HepG2 (cell line): ENCODE data around the gene LYSMD2. TPM values are rescaled to one million over a fixed set of nuclear protein-coding genes. Genes with fewer than 3 reads are reported as not detected.
A peak's percentile ranks its signal among the peaks of the same experiment; 100 is the strongest.

Experiments
- ATAC-seq: fragments of 200-7000 bp; cut with Tn5 transposase; 3 replicates; pipeline ENCODE4 v1.9.1; 2020; ENCODE audit warnings: mild to moderate bottlenecking, moderate library complexity
- BruUV-seq: library from RNA; stranded (reverse); fragments of 400-500 nt; replicated peaks from 2 replicates; lab custom pipeline; 2021; lab: Mats Ljungman, UMichigan
- CTCF ChIA-PET: fragments of 300-600 bp; formaldehyde crosslinking; extraction: SDS; loops from one replicate; lab custom pipeline; 2021; ENCODE audit warnings: low total read pairs, inconsistent platforms, low intra/inter-chr PET ratio; lab: Yijun Ruan, JAX
- POLR2A ChIA-PET: fragments of 350-600 bp; sonication (Branson Sonifier 250); formaldehyde crosslinking; loops from one replicate; lab custom pipeline; 2020; ENCODE audit warnings: antibody characterized with exemption, inconsistent platforms; lab: Yijun Ruan, JAX
- DNase-seq: peaks from one replicate; pipeline ENCODE4 v3.0.0-alpha.2; 2015; ENCODE audit warnings: low spot score
- FAIRE-seq: peaks from 3 replicates; lab custom pipeline; 2011; peaks lifted over from hg19 to GRCh38; lab: Jason Lieb, UNC
- H2AFZ ChIP-seq: one replicate; pipeline ENCODE4 v1.6.1; 2011; ENCODE audit warnings: low read length, inconsistent platforms
- H3K27ac ChIP-seq: fragments of 300-600 bp; 3 replicates; pipeline ENCODE4 v1.8.0; 2011; ENCODE audit warnings: mixed run types, mild to moderate bottlenecking, mixed read lengths, low read length, inconsistent platforms; ENCODE audit not compliant: insufficient read depth; ENCODE audit errors: extremely low read length
- H3K27me3 ChIP-seq, 2 experiments: fragments of 200-600 bp in 1 of 2; 2 replicates in 1 of 2; 3 replicates in 1 of 2; pipeline versions ENCODE4 v1.6.0 to v1.8.0; 2011; ENCODE audit warnings: low read length in 2 of 2, mild to moderate bottlenecking in 2 of 2, moderate library complexity in 2 of 2, inconsistent platforms in 1 of 2; ENCODE audit not compliant: insufficient read depth in 2 of 2, control insufficient read depth in 1 of 2
- H3K36me3 ChIP-seq, 2 experiments: fragments of 200-600 bp in 1 of 2; replicated peaks in 1 of 2; 2 replicates in 1 of 2; 3 replicates in 1 of 2; pipeline versions ENCODE4 v1.5.1 to v1.8.0; 2011; ENCODE audit warnings: low read length in 2 of 2, inconsistent platforms in 1 of 2; ENCODE audit not compliant: insufficient read depth in 2 of 2, control insufficient read depth in 1 of 2
- H3K4me1 ChIP-seq: 2 replicates; pipeline ENCODE4 v1.5.1; 2012; ENCODE audit warnings: low read length, inconsistent platforms; ENCODE audit not compliant: insufficient read depth
- H3K4me2 ChIP-seq: 2 replicates; pipeline ENCODE4 v1.6.0; 2011; ENCODE audit warnings: low read depth, low read length, inconsistent platforms
- H3K4me3 ChIP-seq, 3 experiments: fragments of 200-600 bp in 1 of 3; sonication (generic), shearing (Covaris generic) in 1 of 3; replicated peaks in 1 of 3; 2 replicates each; pipeline ENCODE4 v1.5.1; 2011 to 2016; ENCODE audit warnings: low read length in 3 of 3, inconsistent platforms in 2 of 3, low read depth in 2 of 3, mild to moderate bottlenecking in 2 of 3, control low read depth in 1 of 3, mixed read lengths in 1 of 3; ENCODE audit not compliant: insufficient read depth in 1 of 3
- H3K79me2 ChIP-seq: one replicate; pipeline ENCODE4 v1.6.1; 2011; ENCODE audit warnings: low read length, inconsistent platforms; ENCODE audit not compliant: insufficient read depth
- H3K9ac ChIP-seq: 2 replicates; pipeline ENCODE4 v1.6.0; 2011; ENCODE audit warnings: mild to moderate bottlenecking, low read depth, low read length, inconsistent platforms; ENCODE audit not compliant: insufficient read depth
- H3K9me3 ChIP-seq: 2 replicates; pipeline ENCODE4 v1.5.1; 2012; ENCODE audit warnings: mild to moderate bottlenecking, low read length
- H4K20me1 ChIP-seq: 2 replicates; pipeline ENCODE4 v1.6.0; 2011; ENCODE audit warnings: inconsistent platforms, mild to moderate bottlenecking, low read length, moderate library complexity; ENCODE audit not compliant: insufficient read depth
- GTF2F1 ChIP-seq: fragments of 150-350 bp; IDR thresholded peaks from 2 replicates; pipeline ENCODE4 v1.6.1; 2014; ENCODE audit warnings: low read length
- HMG20B ChIP-seq: conservative IDR thresholded peaks from 2 replicates; pipeline ENCODE4 v1.6.1; 2016; ENCODE audit warnings: missing genetic modification reagents, missing compliant biosample characterization
- HNRNPK ChIP-seq: fragments of 200-400 bp; formaldehyde crosslinking; IDR thresholded peaks from 2 replicates; pipeline ENCODE4 v1.6.1; 2018; ENCODE audit warnings: low read length, low read depth, moderate library complexity, mild to moderate bottlenecking; ENCODE audit not compliant: poor library complexity, severe bottlenecking
- MAZ ChIP-seq, 2 experiments: sonication (generic) in 1 of 2; formaldehyde crosslinking in 1 of 2; IDR thresholded peaks; 2 replicates each; pipeline versions ENCODE4 v1.5.0 to v1.6.1; 2012 to 2020; ENCODE audit warnings: low read depth in 2 of 2, mild to moderate bottlenecking in 2 of 2, borderline replicate concordance in 1 of 2, improper control_type of control experiment in 1 of 2, low read length in 1 of 2, missing genetic modification reagents in 1 of 2, moderate library complexity in 1 of 2
- PAXIP1 ChIP-seq: sonication (generic); formaldehyde crosslinking; conservative IDR thresholded peaks from 2 replicates; pipeline ENCODE4 v1.4.0; 2020; ENCODE audit warnings: mild to moderate bottlenecking, missing genetic modification reagents, moderate library complexity
- RNF2 ChIP-seq: fragments of 450-650 bp; conservative IDR thresholded peaks from 2 replicates; pipeline ENCODE4 v1.6.1; 2016; ENCODE audit warnings: low read depth
- SALL2 ChIP-seq: sonication (generic); formaldehyde crosslinking; IDR thresholded peaks from 2 replicates; pipeline ENCODE4 v1.8.1; 2023; ENCODE audit warnings: mild to moderate bottlenecking, missing genetic modification reagents, inconsistent platforms
- ZNF275 ChIP-seq: sonication (generic); formaldehyde crosslinking; IDR thresholded peaks from 2 replicates; pipeline ENCODE4 v1.8.0; 2022; ENCODE audit warnings: missing genetic modification reagents, mild to moderate bottlenecking, inconsistent platforms, borderline replicate concordance
- ZNF292 ChIP-seq: sonication (generic); formaldehyde crosslinking; IDR thresholded peaks from 2 replicates; pipeline ENCODE4 v1.8.1; 2022; ENCODE audit warnings: mild to moderate bottlenecking, low read depth, missing genetic modification reagents, borderline replicate concordance
- ZNF34 ChIP-seq: sonication (generic); formaldehyde crosslinking; IDR thresholded peaks from 2 replicates; pipeline ENCODE4 v1.4.0; 2020; ENCODE audit warnings: mild to moderate bottlenecking, missing genetic modification reagents, borderline replicate concordance
- ZNF350 ChIP-seq: sonication (generic); formaldehyde crosslinking; IDR thresholded peaks from 2 replicates; pipeline ENCODE4 v1.4.0; 2020; ENCODE audit warnings: mild to moderate bottlenecking, low read depth, missing genetic modification reagents, borderline replicate concordance
- ZNF383 ChIP-seq: sonication (generic); formaldehyde crosslinking; IDR thresholded peaks from 2 replicates; pipeline ENCODE4 v1.4.0; 2020; ENCODE audit warnings: missing genetic modification reagents, mild to moderate bottlenecking, borderline replicate concordance
- ZNF598 ChIP-seq: sonication (generic); formaldehyde crosslinking; IDR thresholded peaks from 2 replicates; pipeline ENCODE4 v1.5.1; 2020; ENCODE audit warnings: mild to moderate bottlenecking, missing genetic modification reagents, borderline replicate concordance
- ZNF674 ChIP-seq: sonication (generic); formaldehyde crosslinking; IDR thresholded peaks from 2 replicates; pipeline ENCODE4 v1.5.0; 2020; ENCODE audit warnings: low read depth, mild to moderate bottlenecking, missing genetic modification reagents
- ZNF841 ChIP-seq: sonication (generic); formaldehyde crosslinking; IDR thresholded peaks from 2 replicates; pipeline ENCODE4 v1.8.1; 2023; ENCODE audit warnings: missing genetic modification reagents, borderline replicate concordance
- WGBS: methylation state at CpG from one replicate; pipeline ENCODE4 v1.1.6; 2017; ENCODE audit warnings: low lambda C conversion rate; 5-methylcytosine and 5-hydroxymethylcytosine counted together
- in situ Hi-C: cut with HindIII; loops from 2 replicates; pipeline ENCODE4 v1.10.0; 2017; ENCODE audit warnings: low pct_unique_long_range_greater_than_20kb; ENCODE audit not compliant: extremely low pct_ligation_motif_present
- intact Hi-C: fragments of 100-400 bp; cut with micrococcal nuclease; formaldehyde crosslinking; loops from one replicate; pipeline ENCODE4 v1.10.0; 2022; ENCODE audit not compliant: unreplicated experiment
- polyA plus RNA-seq, 8 experiments: library from polyadenylated mRNA; depleted of rRNA in 3 of 8; stranded (reverse) in 7 of 8; unstranded in 1 of 8; fragments of >200 nt; fragmentation: Illumina TruSeq in 4 of 8; extraction: Trizol in 4 of 8; gene quantifications; 2 replicates each; pipeline versions ENCODE4 v1.2.1 to v1.2.3, GENCODE V29; 2011 to 2016; ENCODE audit warnings: low read depth in 4 of 8, missing spikeins in 1 of 8, mixed read lengths in 1 of 8; ENCODE audit not compliant: insufficient read depth in 1 of 8
- total RNA-seq, 5 experiments: library from RNA; depleted of rRNA; stranded (reverse); fragments of >200 nt; fragmentation: Illumina TruSeq; extraction: Trizol; gene quantifications; 2 replicates each; pipeline ENCODE4 v1.2.3, GENCODE V29; 2016; ENCODE audit warnings: low read depth in 1 of 5

Gene LYSMD2
- total and polyA plus RNA-seq, 2 of the 13 experiments (the other 11 are each of a cell fraction or from before 2014, with no cell fraction given): 0.05 to 0.27 TPM

- TF ChIP-seq PAXIP1: 0 out of 2 replicates have a peak, but pooled peaks have one; percentile 9
- TF ChIP-seq, all 625 proteins: peak for 20; not testable (repeated sequence) for 605
Observed at GRCh38 chr15:51787130-51787529, 49.7 kb upstream of the LYSMD2 start (continued).

GRCh38 chr15:51783967-51784366 is 46.5 kb upstream of the LYSMD2 start:
- no peaks in the 10 kb centered on the region for H4K20me1 ChIP-seq
- intact Hi-C loops (loop anchor here (5.0 to 10.0 kb wide), 3 partner anchors 123 to 351 kb away; no protein-coding TSS in a partner anchor), in situ Hi-C loops (no loop called here)
- H3K27ac ChIP-seq: no peak overlapping the region
- H3K4me1 ChIP-seq: peaks cover 12% of the 10 kb centered on the region
- no peaks in the 10 kb centered on the region; a peak in 2 of 5 replicates for H3K27me3 ChIP-seq
- ChIA-PET CTCF (no interaction called here), POLR2A (no interaction called here)
- H3K4me3 ChIP-seq: no peak overlapping the region
- ATAC-seq (no peak), FAIRE-seq (no peak), DNase-seq (no peak)
- no TSS peak for BruUV-seq
- no peak overlapping the region for H3K4me2 ChIP-seq
- H3K9ac ChIP-seq: no peak overlapping the region
- H3K79me2 ChIP-seq: no peaks in the 10 kb centered on the region
- WGBS: 0% methylated on average over 3 of the region's 3 CpGs
- no peak overlapping the region for H2AFZ ChIP-seq
- H3K36me3 ChIP-seq: no peaks in the 10 kb centered on the region
- H3K9me3 ChIP-seq: peaks cover 10% of the 10 kb centered on the region; the same call in 1 of the 2 replicates
- no peak for TF ChIP-seq HMG20B (CRISPR knock-in tag)
- TF ChIP-seq MAZ (IDR thresholded peaks at IDR 0.05; ENCODE audit: borderline replicate concordance, low read depth, low read length): no peak
- TF ChIP-seq MAZ (CRISPR knock-in tag; IDR thresholded peaks at IDR 0.05; ENCODE audit: low read depth): no peak
- TF ChIP-seq ZNF34 (CRISPR knock-in tag): no peak
- TF ChIP-seq ZNF350 (CRISPR knock-in tag): no peak
- TF ChIP-seq ZNF275 (CRISPR knock-in tag): no peak
- no peak for TF ChIP-seq GTF2F1
- no peak for TF ChIP-seq RNF2
- TF ChIP-seq ZNF841: no peak
- no peak for TF ChIP-seq ZNF292
- no peak for TF ChIP-seq HNRNPK
- TF ChIP-seq ZNF598: no peak
- TF ChIP-seq SALL2: no peak
- TF ChIP-seq ZNF674 (CRISPR knock-in tag): no peak
- no peak for TF ChIP-seq ZNF383
